Glutamatergic neuron (in vitro differentiated cells): ENCODE results near the gene FFAR1. TPM values are rescaled to one million over a fixed set of nuclear protein-coding genes. Genes with fewer than 3 reads are reported as not detected.

Experiments used
- DNase-seq: peaks from one replicate; pipeline ENCODE4 v3.0.0; 2022
- H3K27ac Mint-ChIP-seq: one replicate; pipeline ENCODE4 v1.8.0; 2020; ENCODE audit warnings: mild to moderate bottlenecking, mixed read lengths, inconsistent platforms; ENCODE audit not compliant: unreplicated experiment
- H3K27me3 Mint-ChIP-seq: one replicate; pipeline ENCODE4 v1.8.0; 2020; ENCODE audit warnings: mild to moderate bottlenecking, moderate library complexity, mixed read lengths, inconsistent platforms; ENCODE audit not compliant: unreplicated experiment
- H3K36me3 Mint-ChIP-seq: one replicate; pipeline ENCODE4 v1.8.0; 2020; ENCODE audit warnings: mild to moderate bottlenecking, mixed read lengths, inconsistent platforms; ENCODE audit not compliant: unreplicated experiment
- H3K4me1 Mint-ChIP-seq: one replicate; pipeline ENCODE4 v1.8.0; 2020; ENCODE audit warnings: mild to moderate bottlenecking, low read depth, mixed read lengths, inconsistent platforms; ENCODE audit not compliant: unreplicated experiment
- H3K4me3 Mint-ChIP-seq: one replicate; pipeline ENCODE4 v1.8.0; 2020; ENCODE audit warnings: mild to moderate bottlenecking, mixed read lengths, inconsistent platforms; ENCODE audit not compliant: unreplicated experiment
- H3K9me3 Mint-ChIP-seq: one replicate; pipeline ENCODE4 v1.8.0; 2020; ENCODE audit warnings: mild to moderate bottlenecking, moderate library complexity, mixed read lengths, inconsistent platforms; ENCODE audit not compliant: unreplicated experiment
- CTCF ChIP-seq: fragments of 200-600 bp; sonication (generic); IDR thresholded peaks from one replicate; pipeline ENCODE4 v1.5.0; 2021; ENCODE audit not compliant: partially characterized antibody, unreplicated experiment
- total RNA-seq: library from RNA; stranded (reverse); fragmentation: NEBNext Ultra II Directional; extraction: Animal tissue kit (Norgen Biotek cat#: 25700); gene quantifications from one replicate; pipeline ENCODE4 v1.2.1, GENCODE V29; 2021; ENCODE audit not compliant: unreplicated experiment

The FFAR1 gene
- total RNA-seq, 1 donor from 2014 or later, result not detected

GRCh38 chr19:35360880-35361420 is 13.2 kb downstream of the FFAR1 start:
- DNase-seq, result no peak
- Mint-ChIP-seq H3K27ac (no peak overlapping the region), H3K9me3 (peaks cover 1% of the 10 kb centered on the region), H3K27me3 (peaks cover 2% of the 10 kb centered on the region), H3K4me3 (no peak overlapping the region), H3K36me3 (no peaks in the 10 kb centered on the region), H3K4me1 (no peaks in the 10 kb centered on the region)
- no peak for TF ChIP-seq CTCF

DNA sequence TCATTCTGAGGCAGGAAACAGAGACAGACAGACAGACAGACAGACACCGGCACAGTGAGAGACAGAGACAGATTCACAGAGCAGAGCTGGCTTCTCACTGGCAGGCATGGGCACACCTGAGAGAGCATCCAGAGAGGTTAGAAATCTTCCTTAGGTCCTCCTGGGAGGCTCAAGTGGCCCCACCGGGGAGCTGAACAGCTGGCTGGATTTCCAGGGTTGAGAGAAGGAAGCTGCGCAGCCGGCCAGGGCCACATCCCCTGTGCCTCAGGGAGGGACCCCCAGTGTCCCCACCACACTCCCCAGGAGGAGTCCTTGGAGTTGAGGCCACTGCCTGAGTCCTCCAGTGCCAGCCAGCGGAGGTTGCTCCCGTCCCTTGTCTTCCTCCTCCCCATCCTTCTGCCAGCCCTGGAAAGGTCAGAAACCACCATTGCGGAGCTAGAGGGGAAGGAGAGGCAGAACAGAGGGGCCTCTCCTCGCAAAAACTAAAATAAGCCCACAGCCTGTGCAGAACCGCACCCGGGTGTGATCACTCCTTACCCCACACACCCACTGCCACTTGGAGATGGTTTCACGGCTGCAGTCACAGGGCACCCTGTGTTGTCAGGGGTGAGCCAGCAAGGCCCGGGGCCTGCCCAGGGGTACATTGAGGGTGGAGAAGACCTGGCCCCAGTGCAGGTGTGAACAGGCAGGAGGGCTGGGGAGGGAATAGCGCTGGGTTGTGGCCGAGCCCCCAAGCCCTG is 14.7 kb downstream of the FFAR1 start:
- Mint-ChIP-seq H3K27me3 (no peaks in the 10 kb centered on the region), H3K9me3 (no peaks in the 10 kb centered on the region), H3K4me3 (no peak overlapping the region), H3K4me1 (no peaks in the 10 kb centered on the region), H3K27ac (no peak overlapping the region), H3K36me3 (no peaks in the 10 kb centered on the region)
- DNase-seq, result no peak
- no peak for TF ChIP-seq CTCF

- Mint-ChIP-seq H3K27me3 (no peaks in the 10 kb centered on the region), H3K4me3 (no peak overlapping the region), H3K36me3 (no peaks in the 10 kb centered on the region), H3K27ac (no peak overlapping the region), H3K4me1 (no peaks in the 10 kb centered on the region), H3K9me3 (no peaks in the 10 kb centered on the region)
- TF ChIP-seq CTCF, result no peak
- no peak for DNase-seq
These were observed 15.4 kb downstream of the FFAR1 start for GRCh38 chr19:35363001-35363590.

- Mint-ChIP-seq H3K9me3 (no peaks in the 10 kb centered on the region), H3K4me3 (no peak overlapping the region), H3K27ac (no peak overlapping the region), H3K4me1 (no peaks in the 10 kb centered on the region), H3K27me3 (no peaks in the 10 kb centered on the region), H3K36me3 (no peaks in the 10 kb centered on the region)
- no peak for TF ChIP-seq CTCF
- DNase-seq, result no peak
These were observed 16.2 kb downstream of the FFAR1 start for GRCh38 chr19:35363711-35364425.
